ENCODE measurements around the gene ZFR2.

Gene ZFR2

DNA sequence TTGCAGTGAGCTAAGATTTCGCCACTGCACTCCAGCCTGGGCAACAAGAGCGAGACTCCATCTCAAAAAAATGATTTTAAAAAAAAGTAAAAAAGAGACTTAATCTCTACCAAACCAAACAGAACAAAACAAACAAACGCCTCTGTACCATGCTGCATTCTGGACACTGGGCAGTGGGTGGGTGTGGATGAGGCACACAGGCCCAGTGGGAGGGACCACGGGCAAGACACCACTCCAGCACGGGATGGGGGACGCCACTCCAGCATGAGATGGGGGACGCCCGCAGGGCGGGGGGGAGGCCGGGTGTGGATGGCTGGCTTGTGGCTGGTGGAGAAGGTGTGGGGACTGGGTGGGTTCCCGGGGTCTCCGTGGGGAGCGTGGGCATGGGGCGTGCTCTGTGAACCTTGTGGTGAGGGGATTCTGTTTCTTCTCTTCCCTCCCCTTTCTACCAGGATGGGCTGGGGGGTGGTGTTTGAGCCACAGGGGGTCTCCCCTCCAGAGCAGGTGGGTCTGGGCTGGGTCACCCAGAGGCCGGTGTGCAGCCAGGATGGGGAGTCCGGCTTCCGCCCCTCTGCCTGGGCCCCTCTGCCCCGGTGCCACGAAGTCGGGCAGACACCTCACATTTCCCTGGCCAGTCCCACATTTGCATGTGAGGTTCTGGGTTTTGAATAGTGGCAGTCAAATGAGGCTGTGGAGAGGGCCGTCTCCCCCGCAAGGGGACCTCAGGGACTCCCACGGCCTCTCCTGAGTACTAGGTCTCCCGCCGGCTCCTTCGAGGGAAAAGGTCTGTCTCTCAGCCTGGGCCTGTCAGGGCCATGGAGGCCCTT, 58.7 kb downstream of the ZFR2 start:
- TF ChIP-seq, protein P1, sequence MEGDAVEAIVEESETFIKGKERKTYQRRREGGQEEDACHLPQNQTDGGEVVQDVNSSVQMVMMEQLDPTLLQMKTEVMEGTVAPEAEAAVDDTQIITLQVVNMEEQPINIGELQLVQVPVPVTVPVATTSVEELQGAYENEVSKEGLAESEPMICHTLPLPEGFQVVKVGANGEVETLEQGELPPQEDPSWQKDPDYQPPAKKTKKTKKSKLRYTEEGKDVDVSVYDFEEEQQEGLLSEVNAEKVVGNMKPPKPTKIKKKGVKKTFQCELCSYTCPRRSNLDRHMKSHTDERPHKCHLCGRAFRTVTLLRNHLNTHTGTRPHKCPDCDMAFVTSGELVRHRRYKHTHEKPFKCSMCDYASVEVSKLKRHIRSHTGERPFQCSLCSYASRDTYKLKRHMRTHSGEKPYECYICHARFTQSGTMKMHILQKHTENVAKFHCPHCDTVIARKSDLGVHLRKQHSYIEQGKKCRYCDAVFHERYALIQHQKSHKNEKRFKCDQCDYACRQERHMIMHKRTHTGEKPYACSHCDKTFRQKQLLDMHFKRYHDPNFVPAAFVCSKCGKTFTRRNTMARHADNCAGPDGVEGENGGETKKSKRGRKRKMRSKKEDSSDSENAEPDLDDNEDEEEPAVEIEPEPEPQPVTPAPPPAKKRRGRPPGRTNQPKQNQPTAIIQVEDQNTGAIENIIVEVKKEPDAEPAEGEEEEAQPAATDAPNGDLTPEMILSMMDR (conservative IDR thresholded peaks at IDR 0.05; ENCODE audit: control insufficient read depth, insufficient read depth, low read depth, low read length): no peak
- no peak for DNase-seq (ENCODE audit: low read depth)
- no peak overlapping the region for H3K4me3 ChIP-seq (ENCODE audit: control insufficient read depth, low read depth, low read length)

DNA sequence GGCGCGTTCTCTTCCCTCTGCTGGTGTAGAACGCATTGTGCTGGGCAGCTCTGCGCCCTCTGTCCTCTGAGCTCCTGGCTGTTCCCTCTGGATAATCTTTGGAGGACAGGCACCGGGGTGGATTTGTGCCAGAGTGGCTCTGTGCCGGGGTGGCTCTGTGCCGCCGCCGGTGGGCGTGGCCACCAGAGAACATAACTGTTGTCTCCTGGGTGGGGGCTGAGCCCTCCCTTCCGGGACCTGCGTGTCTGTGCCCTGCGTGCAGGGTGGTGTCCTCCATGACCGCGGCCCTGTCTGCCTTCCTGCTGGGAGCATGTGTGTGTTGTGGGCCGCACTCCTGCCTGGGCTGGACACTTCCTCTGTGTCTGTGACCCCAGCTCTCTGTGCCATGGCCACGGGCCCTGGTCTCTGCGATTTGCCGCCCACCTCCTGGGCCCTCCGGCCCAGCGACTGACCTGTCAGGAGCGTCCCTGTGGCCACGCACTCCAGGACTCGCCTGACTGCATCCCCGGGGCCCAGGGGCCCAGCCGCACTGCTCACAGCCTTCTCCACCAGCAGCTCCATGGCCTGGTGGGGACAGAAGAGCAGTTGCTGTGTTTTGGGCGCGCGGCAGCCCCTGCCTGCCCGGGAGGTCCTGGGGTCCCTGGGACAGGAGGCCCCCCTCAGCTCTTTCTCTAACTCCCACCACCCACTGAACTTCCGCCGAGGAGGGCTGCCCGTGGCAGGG, 60.3 kb downstream of the ZFR2 start:
- DNase-seq (ENCODE audit: low read depth): no peak
- H3K4me3 ChIP-seq (ENCODE audit: control insufficient read depth, low read depth, low read length): no peak overlapping the region
- TF ChIP-seq, protein P1 (conservative IDR thresholded peaks at IDR 0.05; ENCODE audit: control insufficient read depth, insufficient read depth, low read depth, low read length): no peak

DNA sequence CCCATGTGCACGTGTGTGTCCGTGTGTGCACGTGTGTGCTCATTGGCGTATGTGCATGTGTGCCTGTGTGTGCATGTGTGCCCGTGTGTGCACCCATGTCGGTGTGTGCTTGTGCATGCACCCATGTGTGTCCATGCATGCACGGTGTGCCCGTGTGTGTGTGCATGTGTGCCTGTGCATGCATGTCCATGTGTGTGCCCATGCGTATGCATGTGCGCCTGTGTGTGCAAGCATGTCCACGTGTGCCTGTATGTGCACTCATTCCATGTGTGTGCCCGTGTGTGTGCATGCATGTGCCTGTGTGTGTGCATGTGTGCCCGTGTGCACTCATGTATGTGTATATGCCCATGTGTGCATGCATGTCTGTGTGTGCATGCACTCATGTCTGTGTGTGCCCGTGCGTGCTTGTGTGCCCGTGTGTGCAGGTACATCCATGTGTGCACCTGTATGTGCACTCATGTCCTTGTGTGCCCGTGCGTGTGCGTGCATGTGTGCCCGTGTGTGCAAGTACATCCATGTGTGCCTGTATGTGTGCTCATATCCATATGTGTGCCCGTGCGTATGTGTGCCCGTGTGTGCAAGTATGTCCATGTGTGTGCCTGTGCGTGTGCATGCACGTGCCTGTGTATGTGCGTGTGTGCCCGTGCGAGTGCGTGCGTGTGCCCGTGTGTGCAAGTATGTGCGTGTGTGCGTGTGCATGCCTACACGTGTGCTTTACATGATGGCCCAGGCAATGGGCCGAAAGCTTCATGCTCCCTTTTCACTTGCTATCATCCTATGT, 61.1 kb downstream of the ZFR2 start:
- DNase-seq (ENCODE audit: low read depth): no peak

GRCh38 chr19:3807131-3807480, 61.7 kb downstream of the ZFR2 start:
- no peak for DNase-seq (ENCODE audit: low read depth)
- H3K4me3 ChIP-seq (ENCODE audit: control insufficient read depth, low read depth, low read length): no peak overlapping the region
- TF ChIP-seq, protein P1 (conservative IDR thresholded peaks at IDR 0.05; ENCODE audit: control insufficient read depth, insufficient read depth, low read depth, low read length): no peak

More for the DNA sequence above, 61.1 kb downstream of the ZFR2 start:
- no peak overlapping the region for H3K4me3 ChIP-seq (ENCODE audit: control insufficient read depth, low read depth, low read length)
- TF ChIP-seq, protein P1 (conservative IDR thresholded peaks at IDR 0.05; ENCODE audit: control insufficient read depth, insufficient read depth, low read depth, low read length): no peak

DNA sequence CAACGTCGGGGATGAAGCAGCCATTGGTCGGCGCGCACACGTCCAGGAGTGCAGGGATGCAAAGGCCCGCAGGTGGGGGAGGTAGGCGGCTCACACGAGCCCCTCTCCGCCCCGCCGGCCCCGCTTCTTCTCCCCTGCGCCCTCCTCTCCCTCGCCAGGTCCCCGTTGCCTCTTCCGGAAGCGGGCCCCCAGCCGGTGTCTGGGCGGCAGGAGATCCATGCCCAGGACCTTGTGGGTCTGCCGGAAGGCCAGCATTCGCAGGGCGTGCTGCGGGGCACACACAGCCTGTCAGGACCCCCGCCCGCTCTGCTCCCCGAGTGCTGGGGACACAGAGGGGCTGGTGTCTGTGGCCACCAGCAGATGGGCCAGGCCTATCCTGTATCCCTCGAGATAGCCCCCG, 63.0 kb downstream of the ZFR2 start:
- DNase-seq (ENCODE audit: low read depth): no peak
- TF ChIP-seq, protein P1 (conservative IDR thresholded peaks at IDR 0.05; ENCODE audit: control insufficient read depth, insufficient read depth, low read depth, low read length): no peak
- H3K4me3 ChIP-seq (ENCODE audit: control insufficient read depth, low read depth, low read length): no peak overlapping the region

GRCh38 chr19:3804429-3804828, 64.4 kb downstream of the ZFR2 start:
- no peak for DNase-seq (ENCODE audit: low read depth)
- H3K4me3 ChIP-seq (ENCODE audit: control insufficient read depth, low read depth, low read length): no peak overlapping the region
- TF ChIP-seq, protein P1 (conservative IDR thresholded peaks at IDR 0.05; ENCODE audit: control insufficient read depth, insufficient read depth, low read depth, low read length): no peak

Data from fibroblast of mammary gland (primary cell).